Inflammatory macrophage treated with lipopolysaccharide for 1 hour (primary cell): ENCODE measurements around the gene YPEL1.
"Not testable (repeated sequence)": the region's sequence is repeated elsewhere in the genome, so short reads cannot be mapped to it uniquely, and the experiment has no call there.

Experiments used
- DNase-seq, 2 donors: peaks; one replicate each; pipeline ENCODE4 v3.0.0-alpha.2; 2020 to 2022

YPEL1 gene

GRCh38 chr22:21697880-21698279 lies 37.7 kb downstream of the YPEL1 start:
- no peak for DNase-seq

DNA sequence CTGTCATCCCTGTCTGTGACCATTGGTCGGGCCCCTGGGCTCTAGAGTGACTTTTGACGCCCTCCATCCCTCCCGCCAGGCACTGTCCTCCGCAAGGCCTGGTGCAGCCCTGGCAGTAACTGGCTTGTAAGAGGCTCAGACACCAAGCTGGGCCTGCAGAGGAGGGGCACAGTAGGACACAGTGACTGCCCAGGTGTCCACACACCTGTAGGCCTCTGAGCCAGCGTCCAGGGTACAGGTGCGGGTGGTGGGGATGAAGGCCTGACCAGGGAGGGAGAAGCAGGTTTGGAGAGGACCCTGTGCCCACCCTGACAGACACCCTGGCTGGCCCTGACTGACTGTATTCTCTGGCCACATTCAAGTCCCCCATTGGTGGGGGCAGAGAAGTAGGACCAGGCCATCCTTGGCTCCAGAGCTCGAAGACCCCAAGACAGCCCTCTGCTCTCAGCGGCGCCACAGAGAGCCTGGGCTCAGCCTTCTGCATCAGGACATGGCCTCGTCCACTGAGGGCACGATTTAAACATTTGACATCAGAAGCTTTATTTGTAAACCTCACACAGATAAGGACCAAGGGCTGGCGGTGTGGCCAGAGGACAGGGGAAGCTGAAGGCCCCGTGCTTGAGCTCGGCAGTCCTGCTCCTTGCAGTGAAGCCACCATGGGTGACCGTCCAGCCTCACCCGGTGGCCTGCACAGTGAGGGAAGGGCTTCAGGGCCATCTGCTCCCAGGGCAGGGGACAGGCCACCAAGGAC lies 38.4 kb downstream of the YPEL1 start:
- DNase-seq, result no peak

- no peak for DNase-seq
Observed at GRCh38 chr22:21696115-21696514, 39.5 kb downstream of the YPEL1 start.

GRCh38 chr22:21695430-21696085 lies 40.0 kb downstream of the YPEL1 start:
- DNase-seq, result no peak

- no peak for DNase-seq
Observed at GRCh38 chr22:21694795-21695429, 40.7 kb downstream of the YPEL1 start.

DNA sequence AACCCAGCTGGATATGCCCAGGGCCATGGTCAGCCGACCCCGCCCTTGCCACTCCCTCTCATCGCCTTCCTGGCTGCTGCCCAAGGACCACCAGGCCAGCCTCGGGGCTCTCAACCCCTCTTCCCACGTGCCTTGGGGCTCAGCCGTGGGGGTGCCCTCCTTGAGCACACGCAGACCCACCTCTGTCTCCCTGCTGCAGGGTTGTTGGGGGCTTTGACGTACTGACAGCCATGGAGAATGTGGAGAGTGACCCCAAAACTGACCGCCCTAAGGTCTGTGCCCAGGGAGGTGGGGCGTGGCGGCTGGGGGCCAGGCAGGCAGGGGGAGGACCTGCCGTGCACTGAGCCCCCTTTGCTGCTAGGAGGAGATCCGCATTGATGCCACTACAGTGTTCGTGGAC lies 41.2 kb downstream of the YPEL1 start:
- no peak for DNase-seq

DNA sequence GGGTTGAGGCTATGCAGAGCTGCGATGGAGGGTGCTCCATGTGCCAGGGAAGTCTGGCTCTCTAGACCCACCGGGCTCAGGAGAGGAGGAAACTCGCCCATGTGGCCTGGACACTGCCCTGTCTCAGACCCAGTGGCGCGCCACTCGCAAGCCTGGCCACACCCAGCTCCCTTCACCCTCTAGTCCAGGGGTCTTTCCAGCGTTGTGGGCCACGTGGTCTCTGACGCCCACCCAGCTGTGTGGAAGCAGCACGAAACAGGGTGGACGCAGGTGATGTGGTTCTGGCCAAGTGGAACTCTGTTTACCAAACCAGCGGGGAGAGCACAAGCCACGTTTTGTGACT lies 41.6 kb downstream of the YPEL1 start:
- no peak for DNase-seq

DNA sequence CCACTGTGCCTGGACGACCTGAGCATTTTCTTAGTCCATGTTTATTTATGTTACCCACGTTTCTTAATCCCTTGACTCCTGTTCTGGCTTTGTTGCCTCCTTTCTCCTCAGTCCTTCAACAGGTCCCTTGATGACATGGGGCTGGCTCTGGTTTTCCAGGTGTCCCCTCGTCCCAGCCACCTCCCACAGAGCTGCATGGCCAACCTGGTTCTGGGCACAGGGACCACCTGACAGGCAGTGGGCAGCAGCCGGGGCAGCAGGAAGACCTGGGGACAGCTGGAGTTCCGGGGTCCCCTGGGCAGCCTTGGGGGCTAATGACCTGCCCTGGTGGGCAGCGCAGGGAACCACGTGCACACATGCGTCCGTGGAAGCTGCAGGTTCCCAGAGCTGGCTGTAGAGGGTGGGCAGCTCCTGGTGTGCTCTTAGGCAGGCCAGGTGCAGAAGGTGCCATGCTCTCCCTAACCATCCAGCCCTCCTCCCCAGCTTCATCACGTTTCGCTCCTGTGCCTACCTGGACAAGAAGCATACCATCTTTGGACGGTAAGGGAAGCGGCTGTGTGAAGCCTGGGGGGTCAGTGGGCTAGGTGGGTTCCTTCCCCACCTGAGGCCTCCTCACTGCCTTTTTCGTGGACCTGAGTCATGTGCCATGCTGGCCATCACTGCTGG lies 42.1 kb downstream of the YPEL1 start:
- DNase-seq, result no peak

DNA sequence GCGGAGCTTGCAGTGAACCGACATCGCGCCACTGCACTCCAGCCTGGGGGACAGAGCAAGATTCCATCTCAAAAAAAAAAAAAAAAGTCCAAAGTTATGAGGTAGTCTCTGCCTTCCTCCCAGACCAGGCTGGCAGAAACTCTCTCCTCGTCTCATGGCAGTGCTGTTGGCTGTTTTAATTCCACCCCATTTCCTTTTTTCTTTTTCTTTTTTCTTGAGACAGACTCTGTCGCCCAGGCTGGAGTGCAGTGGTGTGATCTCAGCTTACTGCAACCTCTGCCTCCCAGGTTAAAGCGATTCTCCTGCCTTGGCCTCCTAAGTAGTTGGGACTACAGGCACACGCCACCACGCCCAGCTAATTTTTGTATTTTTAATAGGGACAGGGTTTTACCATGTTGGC lies 42.7 kb downstream of the YPEL1 start:
- not testable (repeated sequence) for DNase-seq

DNA sequence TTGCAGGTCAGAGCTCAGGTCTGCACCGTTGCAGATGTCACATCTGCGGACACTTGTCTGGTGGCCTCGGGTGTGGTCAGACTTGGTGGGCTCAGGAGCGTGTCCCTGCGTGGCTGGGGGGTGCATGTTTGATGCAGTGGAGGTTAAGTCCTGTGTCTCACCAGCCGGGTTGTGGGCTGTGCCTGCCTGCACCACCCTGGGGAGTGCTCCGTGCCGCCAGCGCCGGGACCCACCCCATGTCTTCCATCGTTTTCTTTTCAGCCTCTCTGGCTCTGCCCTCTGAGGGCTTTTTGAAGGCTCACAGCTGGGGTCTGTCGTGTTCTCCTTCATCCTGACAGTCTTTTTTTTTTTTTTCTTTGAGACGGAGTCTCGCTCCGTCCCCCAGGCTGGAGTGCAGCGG lies 43.8 kb downstream of the YPEL1 start:
- no peak for DNase-seq

DNA sequence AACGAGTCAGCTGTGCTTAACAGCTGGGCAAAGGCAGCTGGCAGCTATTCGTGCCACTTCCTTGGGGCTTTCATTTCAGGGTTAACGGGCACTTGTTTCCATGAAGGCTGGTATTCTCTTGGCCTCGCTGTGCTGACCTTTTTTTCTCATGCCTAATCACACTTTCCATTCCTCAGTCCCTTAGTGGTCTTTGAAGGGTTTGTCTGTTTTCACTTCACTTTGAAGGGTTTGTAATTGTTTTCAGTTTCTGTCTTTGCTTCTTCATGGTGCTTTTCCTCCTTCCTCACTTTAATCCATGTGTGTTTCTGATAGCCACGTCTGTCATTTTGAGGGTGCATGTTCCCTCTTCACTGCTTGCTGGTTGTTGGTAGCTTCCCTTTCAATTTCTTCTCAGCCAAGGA lies 45.2 kb downstream of the YPEL1 start:
- DNase-seq, result no peak

GRCh38 chr22:21688706-21689381 lies 46.8 kb downstream of the YPEL1 start:
- DNase-seq, result no peak

DNA sequence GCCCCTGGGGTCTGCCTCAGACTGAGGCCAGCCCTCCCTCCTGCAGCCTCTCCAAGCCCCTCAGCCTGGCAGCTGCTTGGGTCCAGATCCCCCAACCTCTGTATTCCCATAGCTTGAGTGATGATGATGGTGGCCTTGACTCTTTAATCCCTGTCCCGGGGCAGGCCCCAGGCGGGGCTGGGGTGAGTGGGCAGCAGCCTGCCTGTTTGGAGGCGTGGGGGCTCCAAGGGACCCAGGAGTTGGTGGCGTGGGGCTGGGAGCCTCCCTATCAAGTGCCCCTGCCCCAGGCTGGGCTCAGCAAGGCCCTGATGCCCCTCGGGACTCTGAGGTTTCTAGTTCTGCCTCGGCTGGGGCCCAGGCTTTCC lies 47.3 kb downstream of the YPEL1 start:
- no peak for DNase-seq

- DNase-seq, result no peak
Observed at GRCh38 chr22:21687685-21688259, 47.8 kb downstream of the YPEL1 start.

DNA sequence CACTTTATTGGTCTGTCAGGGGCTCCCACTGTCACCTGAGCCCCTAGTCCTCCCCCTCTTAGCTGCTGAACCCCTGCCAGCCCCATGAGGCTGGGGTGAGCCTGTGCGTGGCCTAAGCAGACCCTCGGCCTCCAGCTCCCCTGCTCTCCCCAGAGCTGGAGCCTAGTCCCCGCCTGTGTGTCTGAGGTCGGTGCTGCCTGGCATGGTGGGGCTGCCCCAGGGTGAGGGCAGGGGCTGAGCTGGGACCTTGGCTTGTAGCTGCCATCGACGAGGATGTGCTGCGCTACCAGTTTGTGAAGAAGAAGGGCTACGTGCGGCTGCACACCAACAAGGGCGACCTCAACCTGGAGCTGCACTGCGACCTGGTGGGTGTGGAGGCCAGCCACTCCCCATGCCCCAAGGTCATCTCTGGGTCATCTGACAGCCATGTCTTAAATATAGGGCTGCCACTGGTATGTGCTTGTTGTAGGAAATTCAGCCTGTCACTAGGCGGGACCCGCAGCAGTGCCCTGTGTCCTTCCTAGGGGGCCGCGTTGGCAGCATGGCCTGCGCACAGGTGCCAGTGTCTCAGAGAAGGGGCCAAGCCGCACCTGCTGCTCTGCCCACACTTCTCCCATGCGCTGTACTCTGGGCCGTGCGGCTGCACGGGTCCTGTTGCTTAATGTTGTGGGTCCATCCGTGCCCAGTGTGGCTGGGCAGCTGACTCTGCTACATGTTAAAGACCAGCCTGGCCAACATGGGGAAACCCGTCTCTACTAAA lies 48.8 kb downstream of the YPEL1 start:
- no peak for DNase-seq

GRCh38 chr22:21686193-21686608 lies 49.4 kb downstream of the YPEL1 start:
- DNase-seq, result no peak

DNA sequence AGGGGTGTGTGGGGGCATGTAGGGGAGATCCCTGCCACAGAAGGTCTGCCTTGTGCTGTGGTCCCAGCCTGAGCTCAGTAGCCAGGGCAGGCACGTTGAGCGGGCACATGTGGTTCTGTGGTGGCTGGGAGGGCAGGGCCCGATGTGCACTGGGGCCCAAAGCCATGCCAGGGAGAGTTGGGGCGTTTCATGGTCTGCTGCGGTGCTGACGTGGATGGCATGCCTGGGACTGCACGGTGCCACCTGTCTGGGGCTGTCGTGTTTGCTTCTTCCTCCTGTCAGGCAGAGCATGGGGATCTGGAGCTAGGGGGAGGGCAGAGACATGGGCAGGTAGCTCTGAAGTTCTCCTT lies 50.5 kb downstream of the YPEL1 start:
- DNase-seq, result no peak

DNA sequence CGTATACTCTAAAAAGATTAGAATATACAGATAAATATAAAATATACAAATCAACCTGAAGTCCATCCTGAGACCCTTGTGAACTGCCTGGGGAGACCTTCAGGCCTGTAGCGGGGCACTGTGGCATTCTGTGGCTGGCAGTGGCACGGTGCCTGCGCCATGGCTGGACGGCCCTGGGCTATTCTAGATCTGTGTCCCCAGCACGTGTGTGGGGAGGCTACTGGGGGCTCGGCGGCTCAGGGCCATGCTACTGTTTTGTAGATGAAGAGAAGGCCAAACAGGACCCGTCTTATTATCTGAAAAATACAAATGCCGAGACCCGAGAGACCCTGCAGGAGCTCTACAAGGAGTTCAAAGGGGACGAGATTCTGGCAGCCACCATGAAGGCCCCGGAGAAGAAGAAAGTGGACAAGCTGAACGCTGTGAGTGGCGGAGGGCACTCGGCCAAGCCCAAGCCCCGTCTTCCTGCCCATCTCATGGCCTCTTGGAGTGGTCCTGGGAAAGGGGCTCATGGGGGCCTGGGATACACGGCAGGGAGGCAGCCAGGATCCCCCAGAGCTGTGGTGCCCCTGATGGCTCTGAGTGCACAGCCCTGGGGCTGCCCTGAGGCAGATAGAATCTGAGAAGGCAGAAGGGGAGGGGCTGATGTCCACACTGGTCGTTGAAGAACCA lies 51.0 kb downstream of the YPEL1 start:
- DNase-seq, result no peak

GRCh38 chr22:21683401-21683811 lies 52.2 kb downstream of the YPEL1 start:
- no peak for DNase-seq

- DNase-seq, result no peak
Observed at GRCh38 chr22:21682385-21683175, 53.0 kb downstream of the YPEL1 start.
